K562 (cell line): ENCODE measurements around the gene HIRIP3. TPM values are rescaled to one million over a fixed set of nuclear protein-coding genes. Genes with fewer than 3 reads are reported as not detected.

Experiments used
- CCAR2 ChIP-seq: fragments of 200-400 bp; formaldehyde crosslinking; IDR thresholded peaks from 2 replicates; pipeline ENCODE4 v1.6.1; 2017; ENCODE audit warnings: mild to moderate bottlenecking, low read depth, low read length
- ETV6 ChIP-seq, 3 experiments: fragments of 150-350 bp in 1 of 3; sonication (generic) in 1 of 3; formaldehyde crosslinking in 1 of 3; IDR thresholded peaks; 2 replicates each; pipeline versions ENCODE4 v1.6.1 to v1.8.0; 2014 to 2022; ENCODE audit warnings: borderline replicate concordance in 2 of 3, low read depth in 2 of 3, antibody characterized with exemption in 1 of 3, low read length in 1 of 3, mild to moderate bottlenecking in 1 of 3, missing genetic modification reagents in 1 of 3
- JUN ChIP-seq, 2 experiments: sonication (generic) in 1 of 2; formaldehyde crosslinking in 1 of 2; IDR thresholded peaks; 2 replicates each; pipeline versions ENCODE4 v1.6.1 to v1.8.0; 2012 to 2022; ENCODE audit warnings: borderline replicate concordance in 2 of 2, mild to moderate bottlenecking in 2 of 2, improper control_type of control experiment in 1 of 2, low read depth in 1 of 2, low read length in 1 of 2, missing genetic modification reagents in 1 of 2
- MTA2 ChIP-seq: fragments of 450-650 bp; IDR thresholded peaks from 2 replicates; pipeline ENCODE4 v1.6.1; 2016; ENCODE audit warnings: low read depth
- MXD1 ChIP-seq: fragments of 250-450 bp; sonication (Bioruptor Pico); IDR thresholded peaks from 2 replicates; pipeline ENCODE4 v1.8.0; 2021; ENCODE audit warnings: borderline replicate concordance, mild to moderate bottlenecking, moderate library complexity; ENCODE audit not compliant: poor library complexity, severe bottlenecking
- NKRF ChIP-seq: fragments of 450-650 bp; IDR thresholded peaks from 2 replicates; pipeline ENCODE4 v1.6.1; 2016; ENCODE audit warnings: borderline replicate concordance
- NR2C2 ChIP-seq, 2 experiments: fragments of 200-800 bp in 1 of 2; sonication (Bioruptor generic) in 1 of 2; sonication (generic) in 1 of 2; formaldehyde crosslinking in 1 of 2; IDR thresholded peaks; 2 replicates each; pipeline versions ENCODE4 v1.6.1 to v1.8.0; 2016 to 2022; ENCODE audit warnings: mild to moderate bottlenecking in 1 of 2, missing compliant biosample characterization in 1 of 2, missing genetic modification characterization in 1 of 2, missing genetic modification reagents in 1 of 2
- PHB2 ChIP-seq: fragments of 450-650 bp; IDR thresholded peaks from 2 replicates; pipeline ENCODE4 v1.6.1; 2017; ENCODE audit warnings: low read depth
- POLR2AphosphoS5 ChIP-seq: IDR thresholded peaks from 2 replicates; pipeline ENCODE4 v1.6.1; 2011; ENCODE audit warnings: mild to moderate bottlenecking, low read depth, low read length, moderate library complexity; ENCODE audit not compliant: control insufficient read depth, insufficient read depth
- PRDM10 ChIP-seq: fragments of 450-650 bp; IDR thresholded peaks from 2 replicates; pipeline ENCODE4 v1.6.1; 2018; ENCODE audit not compliant: partially characterized antibody
- TGIF2 ChIP-seq: sonication (generic); formaldehyde crosslinking; IDR thresholded peaks from 2 replicates; pipeline ENCODE4 v1.8.1; 2022; ENCODE audit warnings: mild to moderate bottlenecking, missing genetic modification reagents, moderate library complexity
- TRIM25 ChIP-seq: fragments of 450-650 bp; IDR thresholded peaks from 2 replicates; pipeline ENCODE4 v1.7.0; 2016; ENCODE audit warnings: borderline replicate concordance
- XRCC5 ChIP-seq: fragments of 200-400 bp; formaldehyde crosslinking; IDR thresholded peaks from 2 replicates; pipeline ENCODE4 v1.6.1; 2017; ENCODE audit warnings: low read depth, mild to moderate bottlenecking, low read length
- polyA plus RNA-seq, 8 experiments: library from polyadenylated mRNA; depleted of rRNA in 4 of 8; stranded (reverse) in 5 of 8; unstranded in 3 of 8; fragments of >200 nt; fragmentation: Nextera tagmentation in 2 of 8; fragmentation: Illumina TruSeq in 1 of 8; extraction: Ambion mirVana in 2 of 8; extraction: Trizol in 1 of 8; gene quantifications; 2 replicates each; pipeline versions ENCODE4 v1.2.1 to v1.2.3, GENCODE V29; 2011 to 2014; ENCODE audit warnings: inconsistent platforms in 1 of 8, missing spikeins in 1 of 8
- total RNA-seq, 7 experiments: library from RNA; depleted of rRNA in 6 of 7; stranded (reverse); fragments of >200 nt in 6 of 7; fragmentation: Illumina TruSeq in 2 of 7; extraction: Trizol in 2 of 7; gene quantifications; 2 replicates each; pipeline versions ENCODE4 v1.2.1 to v1.2.3, GENCODE V29; 2011 to 2021; ENCODE audit warnings: low replicate concordance in 1 of 7
- TF ChIP-seq, protein P1 (sequence below): sonication (generic); IDR thresholded peaks from 2 replicates; pipeline ENCODE4 v1.6.1; 2016

The HIRIP3 gene
- total and polyA plus RNA-seq, 9 of the 15 experiments (the other 6 are each of a cell fraction or from before 2014, with no cell fraction given), result 3.3 to 38.2 (median 18.2) TPM

- TF ChIP-seq PRDM10, result no peak
- TF ChIP-seq TGIF2 (CRISPR knock-in tag), result peak; percentile 85; the same call in 1 of the 2 replicates
- peak; percentile 84 for TF ChIP-seq MXD1 (CRISPR knock-in tag)
- TF ChIP-seq ETV6 (IDR thresholded peaks at IDR 0.05; ENCODE audit: borderline replicate concordance in 1 of 2, low read depth in 2 of 2, low read length in 1 of 2), result no peak
- TF ChIP-seq ETV6 (CRISPR knock-in tag; IDR thresholded peaks at IDR 0.05; ENCODE audit: borderline replicate concordance), result no peak
- no peak for TF ChIP-seq TRIM25
- TF ChIP-seq JUN (IDR thresholded peaks at IDR 0.05; ENCODE audit: borderline replicate concordance, low read depth, low read length), result no peak
- 0 out of 2 replicates have a peak, but pooled peaks have one; percentile 42 for TF ChIP-seq JUN (CRISPR knock-in tag; IDR thresholded peaks at IDR 0.05; ENCODE audit: borderline replicate concordance)
- TF ChIP-seq, protein P1, sequence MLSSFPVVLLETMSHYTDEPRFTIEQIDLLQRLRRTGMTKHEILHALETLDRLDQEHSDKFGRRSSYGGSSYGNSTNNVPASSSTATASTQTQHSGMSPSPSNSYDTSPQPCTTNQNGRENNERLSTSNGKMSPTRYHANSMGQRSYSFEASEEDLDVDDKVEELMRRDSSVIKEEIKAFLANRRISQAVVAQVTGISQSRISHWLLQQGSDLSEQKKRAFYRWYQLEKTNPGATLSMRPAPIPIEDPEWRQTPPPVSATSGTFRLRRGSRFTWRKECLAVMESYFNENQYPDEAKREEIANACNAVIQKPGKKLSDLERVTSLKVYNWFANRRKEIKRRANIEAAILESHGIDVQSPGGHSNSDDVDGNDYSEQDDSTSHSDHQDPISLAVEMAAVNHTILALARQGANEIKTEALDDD, result no peak
- TF ChIP-seq POLR2AphosphoS5, result no peak
- no peak for TF ChIP-seq XRCC5
- no peak for TF ChIP-seq CCAR2
- TF ChIP-seq PHB2, result no peak
- no peak for TF ChIP-seq MTA2
- TF ChIP-seq NR2C2 (CRISPR knock-in tag; IDR thresholded peaks at IDR 0.05), result no peak
- no peak for TF ChIP-seq NR2C2 (tag; IDR thresholded peaks at IDR 0.05)
- peak; percentile 83; the same call in 1 of the 2 replicates for TF ChIP-seq NKRF
Observed at GRCh38 chr16:29995324-29995910, at the start of gene HIRIP3 (continued).
